ENCODE measurements around the gene PUDP.

Gene PUDP

GRCh38 chrX:7045238-7045955 lies 102.6 kb downstream of the PUDP start:
- TF ChIP-seq CTCF (IDR thresholded peaks at IDR 0.05): no peak

GRCh38 chrX:7028246-7028645 lies 119.7 kb downstream of the PUDP start:
- TF ChIP-seq CTCF (IDR thresholded peaks at IDR 0.05): no peak

GRCh38 chrX:7027071-7027470 lies 120.9 kb downstream of the PUDP start:
- TF ChIP-seq CTCF (IDR thresholded peaks at IDR 0.05): no peak

- no peak for TF ChIP-seq CTCF (IDR thresholded peaks at IDR 0.05)
Measured at GRCh38 chrX:7025471-7025870, 122.5 kb downstream of the PUDP start.

DNA sequence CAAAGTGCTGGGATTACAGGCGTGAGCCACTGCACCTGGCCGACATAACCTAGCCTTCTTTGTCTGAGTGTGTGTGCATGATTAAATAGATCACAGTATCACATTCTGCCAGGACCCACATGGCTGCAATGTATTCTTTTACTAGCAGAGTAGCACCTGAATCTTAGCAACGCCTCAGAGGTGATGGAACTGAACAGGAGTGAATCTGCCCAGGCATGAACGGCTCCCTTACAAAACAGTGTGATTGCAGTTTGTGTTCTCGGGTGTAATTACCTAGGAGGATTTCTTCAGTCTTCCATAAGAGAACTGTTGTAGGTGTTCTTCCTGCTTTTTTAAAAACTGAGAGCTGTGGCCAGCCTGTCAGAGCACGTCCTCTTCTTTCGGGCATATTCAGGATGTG lies 123.1 kb downstream of the PUDP start:
- TF ChIP-seq CTCF (IDR thresholded peaks at IDR 0.05): no peak

DNA sequence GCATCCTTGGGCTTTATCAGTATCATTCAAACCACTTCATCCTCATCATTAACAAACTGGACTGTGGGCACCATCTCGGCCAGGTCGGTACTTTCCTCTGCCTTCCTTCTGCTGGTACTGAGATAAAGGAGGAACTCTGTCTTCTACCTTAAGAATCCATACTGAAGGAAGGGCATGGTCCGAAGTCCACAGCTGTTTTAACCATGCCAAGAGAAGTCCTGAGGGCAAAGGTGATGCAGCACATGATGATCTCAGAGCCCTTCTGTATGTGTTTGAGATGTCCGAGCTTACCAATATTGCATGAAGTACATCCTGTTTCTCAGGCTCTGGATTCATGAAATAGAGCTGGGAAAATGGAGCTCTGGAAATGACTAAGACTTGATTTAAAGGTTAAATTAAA lies 126.0 kb downstream of the PUDP start:
- no peak for TF ChIP-seq CTCF (IDR thresholded peaks at IDR 0.05)

GRCh38 chrX:7019555-7019954 lies 128.4 kb downstream of the PUDP start:
- no peak for TF ChIP-seq CTCF (IDR thresholded peaks at IDR 0.05)
